Measurements from ENCODE around the gene CIROP. TPM values are rescaled to one million over a fixed set of nuclear protein-coding genes. Genes with fewer than 3 reads are reported as not detected.

CIROP gene
- total and polyA plus RNA-seq, 10 donors = not detected

DNA sequence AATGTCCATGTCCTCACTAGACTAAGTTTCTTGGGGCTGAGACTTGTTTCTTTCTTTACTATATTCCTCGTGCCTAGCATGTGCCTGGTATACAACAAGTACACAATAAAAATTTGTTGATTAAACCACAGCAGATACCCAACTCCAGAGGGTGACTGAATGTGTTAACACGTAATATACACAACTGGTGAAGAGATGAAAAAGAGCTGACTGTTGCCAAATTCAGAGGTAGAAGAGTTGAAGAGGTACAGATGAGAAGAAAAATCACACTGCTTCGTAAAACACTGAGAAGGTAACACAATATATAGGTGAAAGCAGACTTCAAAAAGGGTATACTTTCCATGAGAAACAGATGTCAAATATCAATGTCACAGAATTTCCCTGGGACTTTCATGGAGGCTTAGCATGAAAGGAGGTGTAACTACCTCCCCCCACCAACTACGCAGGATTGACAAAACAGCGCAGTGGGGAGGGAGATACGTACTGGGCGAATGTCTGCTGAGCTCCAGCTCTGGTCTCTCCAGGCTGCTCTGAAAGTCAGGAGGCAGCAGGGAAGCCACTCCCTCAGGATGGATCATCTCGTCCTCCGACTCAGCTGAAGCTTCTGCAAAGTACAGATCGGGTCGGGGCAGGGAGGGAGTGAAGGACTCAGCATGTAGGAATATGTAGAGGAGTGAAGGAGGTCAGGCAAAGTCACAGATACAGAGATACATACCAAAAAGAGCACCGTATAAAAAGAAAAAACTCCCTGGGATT, 15.1 kb downstream of the CIROP start:
- Histone ChIP-seq H3K4me1 (peaks cover 22 to 65% (median 33%) of the 10 kb centered on the region in 6 donors), H3K36me3 (peaks cover 9 to 88% (median 80%) of the 10 kb centered on the region in 6 donors), H3K27ac (no peak overlapping the region), H3K4me3 (no peak overlapping the region), H3K9me3 (no peaks in the 10 kb centered on the region), H3K27me3 (replicated peaks in 1 of 7) (no peaks in the 10 kb centered on the region)
- 89 to 95% (median 94%) methylated on average over 12 of the region's 12 CpGs for WGBS, 5 donors
- TF ChIP-seq POLR2A (IDR thresholded peaks at IDR 0.05) (no peak), POLR2AphosphoS5 (IDR thresholded peaks at IDR 0.05) (no peak)
- TF ChIP-seq, protein P1, sequence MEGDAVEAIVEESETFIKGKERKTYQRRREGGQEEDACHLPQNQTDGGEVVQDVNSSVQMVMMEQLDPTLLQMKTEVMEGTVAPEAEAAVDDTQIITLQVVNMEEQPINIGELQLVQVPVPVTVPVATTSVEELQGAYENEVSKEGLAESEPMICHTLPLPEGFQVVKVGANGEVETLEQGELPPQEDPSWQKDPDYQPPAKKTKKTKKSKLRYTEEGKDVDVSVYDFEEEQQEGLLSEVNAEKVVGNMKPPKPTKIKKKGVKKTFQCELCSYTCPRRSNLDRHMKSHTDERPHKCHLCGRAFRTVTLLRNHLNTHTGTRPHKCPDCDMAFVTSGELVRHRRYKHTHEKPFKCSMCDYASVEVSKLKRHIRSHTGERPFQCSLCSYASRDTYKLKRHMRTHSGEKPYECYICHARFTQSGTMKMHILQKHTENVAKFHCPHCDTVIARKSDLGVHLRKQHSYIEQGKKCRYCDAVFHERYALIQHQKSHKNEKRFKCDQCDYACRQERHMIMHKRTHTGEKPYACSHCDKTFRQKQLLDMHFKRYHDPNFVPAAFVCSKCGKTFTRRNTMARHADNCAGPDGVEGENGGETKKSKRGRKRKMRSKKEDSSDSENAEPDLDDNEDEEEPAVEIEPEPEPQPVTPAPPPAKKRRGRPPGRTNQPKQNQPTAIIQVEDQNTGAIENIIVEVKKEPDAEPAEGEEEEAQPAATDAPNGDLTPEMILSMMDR (IDR thresholded peaks at IDR 0.05 in 8 of 11, conservative IDR thresholded peaks at IDR 0.05 in 3 of 11) = no peak
- intact Hi-C loops (cut with DNase I; ENCODE audit: low total_unique reads) = no loop called here
- DNase-seq = peak; percentile 41

DNA sequence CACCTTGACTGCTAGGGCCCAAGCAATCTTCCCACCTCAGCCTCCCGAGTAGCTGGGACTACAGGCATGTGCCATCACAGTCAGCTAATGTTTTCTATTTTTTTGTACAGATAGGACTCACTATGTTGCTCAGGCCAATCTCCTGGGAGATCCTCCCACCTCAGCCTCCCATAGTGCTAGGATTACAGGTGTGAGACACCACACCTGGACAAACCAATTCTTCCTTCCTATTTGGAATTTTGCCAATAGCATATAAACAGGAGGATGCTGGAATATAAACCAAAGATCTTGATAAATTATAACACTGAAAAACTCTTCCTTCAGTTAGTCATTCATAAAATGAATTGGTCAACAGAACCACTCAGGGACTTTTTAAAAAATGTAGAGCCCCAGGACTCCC, 18.2 kb downstream of the CIROP start:
- peaks cover 0 to 37% (median 6%) of the 10 kb centered on the region in 6 donors for H3K4me1 ChIP-seq
- peaks cover 10 to 100% (median 91%) of the 10 kb centered on the region in 6 donors for H3K36me3 ChIP-seq
- no peak overlapping the region for H3K27ac ChIP-seq
- no peak for DNase-seq
- H3K9me3 ChIP-seq = no peaks in the 10 kb centered on the region
- no peak overlapping the region for H3K4me3 ChIP-seq
- TF ChIP-seq POLR2A (IDR thresholded peaks at IDR 0.05) (no peak), POLR2AphosphoS5 (IDR thresholded peaks at IDR 0.05) (no peak)
- TF ChIP-seq, protein P1 (IDR thresholded peaks at IDR 0.05 in 8 of 11, conservative IDR thresholded peaks at IDR 0.05 in 3 of 11) = no peak
- WGBS, 5 donors = 93 to 100% (median 97%) methylated on average over 1 of the region's 1 CpG
- H3K27me3 ChIP-seq (replicated peaks in 1 of 7) = no peaks in the 10 kb centered on the region
- intact Hi-C loops (cut with DNase I; ENCODE audit: low total_unique reads) = no loop called here

DNA sequence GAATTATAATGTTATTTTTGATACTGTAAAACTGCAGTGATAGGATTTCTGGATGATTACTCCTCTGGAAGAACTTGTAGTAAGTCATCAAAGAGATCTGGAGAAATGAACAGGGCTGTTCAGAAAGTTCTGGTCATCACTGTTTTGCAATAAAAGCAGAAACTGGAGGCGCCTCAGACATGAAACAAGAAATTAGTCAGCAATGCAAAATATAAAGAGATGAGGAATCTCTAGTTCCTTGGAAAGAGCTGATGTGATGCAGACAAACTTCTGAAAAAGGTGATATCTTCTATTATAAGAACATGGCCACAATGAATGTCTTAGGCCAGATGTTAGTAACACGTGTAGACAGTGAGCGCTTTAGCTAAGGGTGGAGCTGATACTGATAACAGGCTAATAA, 19.3 kb downstream of the CIROP start:
- 75 to 87% (median 78%) methylated on average over 3 of the region's 3 CpGs for WGBS, 5 donors
- peaks cover 12 to 100% (median 92%) of the 10 kb centered on the region in 6 donors for H3K36me3 ChIP-seq
- H3K27me3 ChIP-seq (replicated peaks in 1 of 7) = no peaks in the 10 kb centered on the region
- H3K27ac ChIP-seq = no peak overlapping the region
- H3K9me3 ChIP-seq = no peaks in the 10 kb centered on the region
- intact Hi-C loops (cut with DNase I; ENCODE audit: low total_unique reads) = no loop called here
- TF ChIP-seq, protein P1 (IDR thresholded peaks at IDR 0.05 in 8 of 11, conservative IDR thresholded peaks at IDR 0.05 in 3 of 11) = no peak
- TF ChIP-seq POLR2A (IDR thresholded peaks at IDR 0.05) (no peak), POLR2AphosphoS5 (IDR thresholded peaks at IDR 0.05) (no peak)
- H3K4me1 ChIP-seq = peaks cover 0 to 29% (median 5%) of the 10 kb centered on the region in 6 donors
- no peak overlapping the region for H3K4me3 ChIP-seq
- DNase-seq = no peak

DNA sequence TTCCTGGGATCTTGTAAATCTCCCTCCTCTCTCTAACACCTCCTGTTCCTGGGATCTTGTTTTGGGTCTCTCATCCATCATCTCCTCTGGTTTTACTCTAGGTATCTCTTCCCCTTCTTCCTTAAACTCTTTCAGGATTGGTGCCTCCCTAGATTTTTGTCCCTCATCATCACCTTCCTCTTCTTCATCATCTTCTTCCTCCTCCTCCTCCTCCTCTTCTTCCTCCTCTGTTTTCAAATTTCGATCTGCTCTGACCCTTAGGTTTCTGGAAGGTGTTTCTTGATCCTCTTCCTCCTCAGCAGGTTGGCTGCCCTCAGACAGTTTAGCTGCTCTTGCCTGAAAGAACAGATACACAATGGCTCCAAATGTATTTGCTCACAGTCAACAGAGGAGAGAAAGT, 24.3 kb downstream of the CIROP start:
- Histone ChIP-seq H3K4me1 (peaks cover 0 to 51% (median 20%) of the 10 kb centered on the region in 6 donors), H3K36me3 (peaks cover 6 to 100% (median 96%) of the 10 kb centered on the region in 6 donors), H3K9me3 (no peaks in the 10 kb centered on the region), H3K27ac (peak overlapping the region in 1 of 8 donors; percentile 59), H3K27me3 (replicated peaks in 1 of 7) (no peaks in the 10 kb centered on the region), H3K4me3 (no peak overlapping the region)
- 66 to 82% (median 80%) methylated on average over 1 of the region's 1 CpG for WGBS, 5 donors
- no peak for DNase-seq
- intact Hi-C loops (cut with DNase I; ENCODE audit: low total_unique reads) = no loop called here
- TF ChIP-seq, protein P1 (IDR thresholded peaks at IDR 0.05 in 8 of 11, conservative IDR thresholded peaks at IDR 0.05 in 3 of 11) = no peak
- TF ChIP-seq POLR2AphosphoS5 (IDR thresholded peaks at IDR 0.05) (no peak), POLR2A (IDR thresholded peaks at IDR 0.05) (no peak)
